NCI-H1105 treated with DMSO at 0.1 percent for 48 hours (cell line): ENCODE data around the gene NKAIN1.
"Not testable (repeated sequence)": the region's sequence is repeated elsewhere in the genome, so short reads cannot be mapped to it uniquely, and the experiment has no call there.

ENCODE experiments used
- DNase-seq: peaks from one replicate; lab custom pipeline; 2025; lab: John Stamatoyannopoulos, UW

The NKAIN1 gene

GRCh38 chr1:31239653-31240241 is at the start of gene NKAIN1:
Gene NKAIN1, minus strand, starts transcription at chr1:31239887. Its CDS starts 340 bp downstream, at chr1:31239547.
- peak; percentile 28 for DNase-seq

- no peak for DNase-seq
Measured at GRCh38 chr1:31289021-31289420, 49.3 kb upstream of the NKAIN1 start.

- not testable (repeated sequence) for DNase-seq
Measured at GRCh38 chr1:31287791-31288190, 48.1 kb upstream of the NKAIN1 start.

- not testable (repeated sequence) for DNase-seq
Measured at GRCh38 chr1:31282426-31282825, 42.7 kb upstream of the NKAIN1 start.

GRCh38 chr1:31273619-31274018 is 33.9 kb upstream of the NKAIN1 start:
- DNase-seq, result no peak

- DNase-seq, result no peak
Measured at GRCh38 chr1:31272369-31272768, 32.7 kb upstream of the NKAIN1 start.

- no peak for DNase-seq
Measured at GRCh38 chr1:31266547-31266946, 26.9 kb upstream of the NKAIN1 start.

GRCh38 chr1:31264790-31265386 is 25.2 kb upstream of the NKAIN1 start:
- no peak for DNase-seq

GRCh38 chr1:31263408-31263807 is 23.7 kb upstream of the NKAIN1 start:
- DNase-seq, result no peak

- DNase-seq, result not testable (repeated sequence)
Measured at GRCh38 chr1:31262393-31262792, 22.7 kb upstream of the NKAIN1 start.

GRCh38 chr1:31261916-31262315 is 22.2 kb upstream of the NKAIN1 start:
- no peak for DNase-seq

GRCh38 chr1:31259746-31260145 is 20.1 kb upstream of the NKAIN1 start:
- no peak for DNase-seq

GRCh38 chr1:31258581-31258980 is 18.9 kb upstream of the NKAIN1 start:
- DNase-seq, result no peak

GRCh38 chr1:31257213-31257612 is 17.5 kb upstream of the NKAIN1 start:
- DNase-seq, result no peak

- no peak for DNase-seq
Measured at GRCh38 chr1:31249854-31250253, 10.2 kb upstream of the NKAIN1 start.

- DNase-seq, result no peak
Measured at GRCh38 chr1:31248276-31248675, 8.6 kb upstream of the NKAIN1 start.

GRCh38 chr1:31244326-31244725 is 4.6 kb upstream of the NKAIN1 start:
- DNase-seq, result no peak

GRCh38 chr1:31243501-31244286 is 4.0 kb upstream of the NKAIN1 start:
- no peak for DNase-seq

- DNase-seq, result no peak
Measured at GRCh38 chr1:31241321-31241720, 1.6 kb upstream of the NKAIN1 start.

- DNase-seq, result peak; percentile 56
Measured at GRCh38 chr1:31238986-31239613, 587 bp downstream of the NKAIN1 start.

GRCh38 chr1:31238612-31238985 is 1.1 kb downstream of the NKAIN1 start:
- no peak for DNase-seq

GRCh38 chr1:31234870-31235269 is 4.8 kb downstream of the NKAIN1 start:
- no peak for DNase-seq
